ENCODE data around the gene PSMD12. TPM values are rescaled to one million over a fixed set of nuclear protein-coding genes. Genes with fewer than 3 reads are reported as not detected.

PSMD12 gene
- total and polyA plus RNA-seq, 9 of the 15 experiments (the other 6 are each of a cell fraction or from before 2014, with no cell fraction given): 36.6 to 150 (median 65.5) TPM

DNA sequence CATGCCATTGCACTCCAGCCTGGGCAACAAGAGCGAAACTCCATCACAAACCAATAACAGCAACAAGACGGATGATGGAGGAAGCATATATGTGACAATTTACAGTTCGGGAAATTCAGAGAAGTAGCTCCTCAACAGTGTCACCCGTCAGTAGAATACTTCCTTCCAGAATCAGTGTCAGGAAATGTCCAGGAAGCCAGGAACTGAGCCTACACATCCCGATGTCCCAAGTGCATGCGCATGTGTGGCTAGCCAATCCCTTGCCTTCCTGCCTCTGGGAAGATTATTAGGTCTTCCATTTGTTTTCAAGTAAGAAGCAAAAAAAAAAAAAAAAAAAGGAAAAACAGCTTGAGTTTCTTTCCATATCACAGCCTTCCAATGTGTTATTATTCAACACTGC is 9.3 kb upstream of the PSMD12 start:
- H3K9me3 ChIP-seq (replicated peaks; ENCODE audit: control insufficient read depth, insufficient read depth, low read depth, low read length): peaks cover 6% of the 10 kb centered on the region; the same call in 1 of the 2 replicates
- no peaks in the 10 kb centered on the region for H3K79me2 ChIP-seq (ENCODE audit: control insufficient read depth, insufficient read depth, low read length)
- peaks cover 9 to 10% of the 10 kb centered on the region in 2 experiments; a peak in 3 of 5 replicates for H3K27me3 ChIP-seq (ENCODE audit: control insufficient read depth in 2 of 2, insufficient read depth in 2 of 2, low read length in 2 of 2)
- BruUV-seq (replicated peaks): no TSS peak
- no peak overlapping the region for H3K9ac ChIP-seq (ENCODE audit: insufficient read depth in 1 of 2, low read depth in 2 of 2, low read length in 2 of 2)
- H3K4me3 ChIP-seq: no peak overlapping the region
- peaks cover 18 to 46% of the 10 kb centered on the region in 2 experiments; a peak in 4 of 5 replicates for H3K4me1 ChIP-seq (replicated peaks in 1 of 2; ENCODE audit: control insufficient read depth in 2 of 2, insufficient read depth in 2 of 2, low read length in 2 of 2)
- no peaks in the 10 kb centered on the region for H3K36me3 ChIP-seq (ENCODE audit: control insufficient read depth, insufficient read depth, low read length)
- WGBS (ENCODE audit: insufficient coverage, low coverage, missing lambda C conversion rate): 74% methylated on average over 6 of the region's 6 CpGs
- ATAC-seq (no peak), DNase-seq (ENCODE audit: extremely low read depth in 1 of 4, low spot score in 3 of 4) (no peak), FAIRE-seq (no peak)
- no peak overlapping the region for H2AFZ ChIP-seq (ENCODE audit: low read depth, low read length)
- ChIA-PET POLR2A (interaction anchor here (0.6 to 1.3 kb wide), 3 partner anchors 9 to 275 kb away, joined by 3 to 6 read pairs (median 3); partner anchors contain the start of gene PSMD12), CTCF (ENCODE audit: low intra/inter-chr PET ratio) (interaction anchor here (1.5 kb wide), 1 partner anchor 100 kb away, joined by 3 read pairs; no protein-coding TSS in a partner anchor)
- no peak overlapping the region for H3K4me2 ChIP-seq (ENCODE audit: insufficient read depth, low read length)
- in situ Hi-C loops (cut with MboI) (loop anchor here (25.0 kb wide), 1 partner anchor 312 kb away; no protein-coding TSS in a partner anchor), intact Hi-C loops (cut with micrococcal nuclease) (loop anchor here (5.0 kb wide), 3 partner anchors 102 to 312 kb away; no protein-coding TSS in a partner anchor)
- no peaks in the 10 kb centered on the region for H3K9me1 ChIP-seq (ENCODE audit: control insufficient read depth, insufficient read depth, low read length)
- H4K20me1 ChIP-seq (replicated peaks; ENCODE audit: control insufficient read depth, insufficient read depth, low read length): 0 out of 2 replicates have a peak, but pooled peaks cover 8% of the 10 kb centered on the region
- no peak overlapping the region for H3K27ac ChIP-seq (ENCODE audit: extremely low read depth, low read depth, low read length)
- no peak for TF ChIP-seq NFYB (IDR thresholded peaks at IDR 0.05; ENCODE audit: extremely low read depth, insufficient read length)
- no peak for TF ChIP-seq SMC3 (conservative IDR thresholded peaks at IDR 0.05; ENCODE audit: insufficient read depth, low read depth, low read length)
- TF ChIP-seq, protein P1, sequence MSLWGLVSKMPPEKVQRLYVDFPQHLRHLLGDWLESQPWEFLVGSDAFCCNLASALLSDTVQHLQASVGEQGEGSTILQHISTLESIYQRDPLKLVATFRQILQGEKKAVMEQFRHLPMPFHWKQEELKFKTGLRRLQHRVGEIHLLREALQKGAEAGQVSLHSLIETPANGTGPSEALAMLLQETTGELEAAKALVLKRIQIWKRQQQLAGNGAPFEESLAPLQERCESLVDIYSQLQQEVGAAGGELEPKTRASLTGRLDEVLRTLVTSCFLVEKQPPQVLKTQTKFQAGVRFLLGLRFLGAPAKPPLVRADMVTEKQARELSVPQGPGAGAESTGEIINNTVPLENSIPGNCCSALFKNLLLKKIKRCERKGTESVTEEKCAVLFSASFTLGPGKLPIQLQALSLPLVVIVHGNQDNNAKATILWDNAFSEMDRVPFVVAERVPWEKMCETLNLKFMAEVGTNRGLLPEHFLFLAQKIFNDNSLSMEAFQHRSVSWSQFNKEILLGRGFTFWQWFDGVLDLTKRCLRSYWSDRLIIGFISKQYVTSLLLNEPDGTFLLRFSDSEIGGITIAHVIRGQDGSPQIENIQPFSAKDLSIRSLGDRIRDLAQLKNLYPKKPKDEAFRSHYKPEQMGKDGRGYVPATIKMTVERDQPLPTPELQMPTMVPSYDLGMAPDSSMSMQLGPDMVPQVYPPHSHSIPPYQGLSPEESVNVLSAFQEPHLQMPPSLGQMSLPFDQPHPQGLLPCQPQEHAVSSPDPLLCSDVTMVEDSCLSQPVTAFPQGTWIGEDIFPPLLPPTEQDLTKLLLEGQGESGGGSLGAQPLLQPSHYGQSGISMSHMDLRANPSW (CRISPR knock-in tag; IDR thresholded peaks at IDR 0.05): no peak
- no peak for TF ChIP-seq GTF3C2 (IDR thresholded peaks at IDR 0.05; ENCODE audit: borderline replicate concordance, extremely low read depth, insufficient read length)
- TF ChIP-seq, protein P2, sequence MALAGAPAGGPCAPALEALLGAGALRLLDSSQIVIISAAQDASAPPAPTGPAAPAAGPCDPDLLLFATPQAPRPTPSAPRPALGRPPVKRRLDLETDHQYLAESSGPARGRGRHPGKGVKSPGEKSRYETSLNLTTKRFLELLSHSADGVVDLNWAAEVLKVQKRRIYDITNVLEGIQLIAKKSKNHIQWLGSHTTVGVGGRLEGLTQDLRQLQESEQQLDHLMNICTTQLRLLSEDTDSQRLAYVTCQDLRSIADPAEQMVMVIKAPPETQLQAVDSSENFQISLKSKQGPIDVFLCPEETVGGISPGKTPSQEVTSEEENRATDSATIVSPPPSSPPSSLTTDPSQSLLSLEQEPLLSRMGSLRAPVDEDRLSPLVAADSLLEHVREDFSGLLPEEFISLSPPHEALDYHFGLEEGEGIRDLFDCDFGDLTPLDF (CRISPR knock-in tag; IDR thresholded peaks at IDR 0.05): no peak
- TF ChIP-seq, protein P3, sequence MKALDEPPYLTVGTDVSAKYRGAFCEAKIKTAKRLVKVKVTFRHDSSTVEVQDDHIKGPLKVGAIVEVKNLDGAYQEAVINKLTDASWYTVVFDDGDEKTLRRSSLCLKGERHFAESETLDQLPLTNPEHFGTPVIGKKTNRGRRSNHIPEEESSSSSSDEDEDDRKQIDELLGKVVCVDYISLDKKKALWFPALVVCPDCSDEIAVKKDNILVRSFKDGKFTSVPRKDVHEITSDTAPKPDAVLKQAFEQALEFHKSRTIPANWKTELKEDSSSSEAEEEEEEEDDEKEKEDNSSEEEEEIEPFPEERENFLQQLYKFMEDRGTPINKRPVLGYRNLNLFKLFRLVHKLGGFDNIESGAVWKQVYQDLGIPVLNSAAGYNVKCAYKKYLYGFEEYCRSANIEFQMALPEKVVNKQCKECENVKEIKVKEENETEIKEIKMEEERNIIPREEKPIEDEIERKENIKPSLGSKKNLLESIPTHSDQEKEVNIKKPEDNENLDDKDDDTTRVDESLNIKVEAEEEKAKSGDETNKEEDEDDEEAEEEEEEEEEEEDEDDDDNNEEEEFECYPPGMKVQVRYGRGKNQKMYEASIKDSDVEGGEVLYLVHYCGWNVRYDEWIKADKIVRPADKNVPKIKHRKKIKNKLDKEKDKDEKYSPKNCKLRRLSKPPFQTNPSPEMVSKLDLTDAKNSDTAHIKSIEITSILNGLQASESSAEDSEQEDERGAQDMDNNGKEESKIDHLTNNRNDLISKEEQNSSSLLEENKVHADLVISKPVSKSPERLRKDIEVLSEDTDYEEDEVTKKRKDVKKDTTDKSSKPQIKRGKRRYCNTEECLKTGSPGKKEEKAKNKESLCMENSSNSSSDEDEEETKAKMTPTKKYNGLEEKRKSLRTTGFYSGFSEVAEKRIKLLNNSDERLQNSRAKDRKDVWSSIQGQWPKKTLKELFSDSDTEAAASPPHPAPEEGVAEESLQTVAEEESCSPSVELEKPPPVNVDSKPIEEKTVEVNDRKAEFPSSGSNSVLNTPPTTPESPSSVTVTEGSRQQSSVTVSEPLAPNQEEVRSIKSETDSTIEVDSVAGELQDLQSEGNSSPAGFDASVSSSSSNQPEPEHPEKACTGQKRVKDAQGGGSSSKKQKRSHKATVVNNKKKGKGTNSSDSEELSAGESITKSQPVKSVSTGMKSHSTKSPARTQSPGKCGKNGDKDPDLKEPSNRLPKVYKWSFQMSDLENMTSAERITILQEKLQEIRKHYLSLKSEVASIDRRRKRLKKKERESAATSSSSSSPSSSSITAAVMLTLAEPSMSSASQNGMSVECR (CRISPR knock-in tag; IDR thresholded peaks at IDR 0.05): no peak

Measured in K562 (cell line).